ENCODE measurements around the gene RNF43. TPM values are rescaled to one million over a fixed set of nuclear protein-coding genes. Genes with fewer than 3 reads are reported as not detected.

The RNF43 gene
- polyA plus RNA-seq (ENCODE audit: insufficient read length in 12 of 12): 10 to 100 TPM in 1 of 12 donors, 1 to 10 TPM in 3, under 1 TPM in 6, not detected in 2; 0.08 to 16.0 (median 0.15) TPM
- long read RNA-seq, donor 1: 0 reads
- long read RNA-seq, donor 2: 0 reads
- long read RNA-seq, donor 3: 0 reads
- long read RNA-seq, donor 4: 0 reads
- long read RNA-seq, donor 5: 0 reads
- long read RNA-seq, donor 6: 0 reads
- long read RNA-seq, donor 7: 0 reads
- long read RNA-seq, donor 8: 0 reads
- long read RNA-seq, donor 9: 0 reads
- long read RNA-seq, donor 10: 0 reads
- long read RNA-seq, donor 11: 0 reads

DNA sequence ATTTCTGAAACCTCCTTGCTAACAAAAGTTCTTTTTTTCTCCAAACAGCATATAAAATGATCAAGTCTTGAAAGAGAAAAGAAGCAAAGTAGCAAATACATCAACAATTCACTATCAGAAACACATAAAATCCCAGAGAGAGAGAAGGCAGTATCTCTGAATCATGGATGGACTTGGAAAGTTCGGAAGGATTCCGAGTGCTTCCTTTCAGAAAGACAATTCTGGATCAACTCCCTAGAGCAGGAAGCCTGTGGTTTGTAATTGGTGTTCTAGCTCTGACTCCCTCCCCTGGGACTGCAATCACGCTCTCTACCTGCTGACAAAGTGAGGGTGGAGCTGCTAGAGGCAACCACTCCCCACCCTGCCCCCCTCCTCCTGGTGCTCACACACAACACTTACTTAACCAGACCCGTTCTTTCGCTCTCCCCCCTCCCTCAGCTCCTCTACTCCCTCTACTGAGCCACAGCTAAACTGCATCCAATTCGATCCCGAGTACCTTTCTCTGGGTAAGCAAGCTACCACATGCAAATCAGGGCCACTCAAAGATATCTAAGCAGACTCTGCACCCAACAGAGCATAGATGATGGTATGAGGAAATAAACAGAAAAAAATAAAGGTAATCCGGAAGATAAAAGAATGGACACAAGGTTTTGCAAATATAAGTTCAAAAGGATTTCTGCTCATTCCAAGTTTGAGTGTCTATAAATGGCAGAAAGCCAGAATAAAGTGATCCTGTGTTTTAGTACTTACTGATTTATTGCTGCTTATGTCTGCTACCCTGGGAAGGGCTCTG lies at the start of gene RNF43:
Gene RNF43, minus strand, starts transcription at position 235 of the 793 bp plus-strand sequence. CDS start 1,957 bp downstream, outside the sequence.
- DNase-seq: peak; percentile 72

GRCh38 chr17:58455491-58455890 lies 38.2 kb upstream of the RNF43 start:
- DNase-seq: no peak

DNA sequence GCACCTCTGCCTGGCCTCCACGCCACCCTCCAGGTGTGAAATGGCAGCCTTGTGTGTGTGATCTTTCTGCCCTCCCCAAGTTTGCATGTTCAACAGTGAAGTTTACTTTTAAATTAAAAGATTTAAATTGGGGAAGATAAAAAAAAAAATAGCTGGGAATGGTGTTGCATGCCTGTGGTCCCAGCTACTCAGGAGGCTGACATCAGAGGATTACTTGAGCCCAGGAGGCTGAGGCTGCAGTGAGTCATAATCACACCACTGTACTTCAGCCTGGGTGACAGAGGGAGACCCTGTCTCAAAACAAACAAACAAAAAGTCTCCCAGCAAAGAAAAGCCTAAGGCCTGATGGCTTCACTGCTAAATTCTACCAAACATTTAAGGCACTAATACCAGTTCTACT lies 35.4 kb upstream of the RNF43 start:
- DNase-seq: no peak

DNA sequence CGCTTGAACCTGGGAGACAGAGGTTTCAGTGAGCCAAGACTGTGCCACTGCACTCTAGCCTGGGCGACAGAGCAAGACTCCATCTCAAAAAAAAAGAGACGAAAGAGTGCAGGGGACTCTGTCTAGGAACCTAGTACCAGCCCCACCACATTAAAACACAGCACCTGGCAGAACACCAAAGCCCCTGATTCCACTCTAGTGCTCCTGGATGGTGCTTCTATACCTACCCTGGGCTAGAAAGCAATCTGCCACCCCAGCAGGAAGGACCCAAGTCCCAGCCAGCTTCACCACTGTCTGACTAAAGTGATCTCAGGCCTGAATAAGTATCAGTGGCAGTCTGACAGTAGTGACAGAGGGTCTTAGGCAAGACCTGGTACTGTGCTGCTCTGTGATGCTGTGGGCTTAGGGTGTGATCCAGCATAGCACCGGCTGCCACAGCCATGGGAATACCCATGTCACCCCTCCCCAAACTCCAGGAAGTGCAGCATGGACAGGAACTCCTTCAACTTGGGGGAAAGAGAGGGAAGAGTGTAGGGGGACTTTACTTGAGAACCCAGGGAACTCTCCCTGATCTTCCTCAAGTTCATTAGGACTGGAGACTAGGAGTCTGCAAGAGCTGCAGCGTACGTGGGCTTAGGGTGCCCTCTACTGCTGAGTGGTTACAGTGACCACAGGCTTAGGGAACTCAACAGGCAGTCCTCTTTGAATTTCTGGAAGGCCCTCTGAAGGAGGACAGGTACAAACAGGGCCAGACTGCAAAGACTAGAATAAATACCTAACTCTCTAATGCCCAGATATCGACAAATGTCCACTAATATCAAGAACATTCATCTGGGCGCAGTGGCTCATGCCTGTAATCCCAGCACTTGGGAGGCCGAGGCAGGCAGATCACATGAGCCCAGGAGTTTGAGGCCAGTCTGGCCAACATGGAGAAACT lies 30.0 kb upstream of the RNF43 start:
- peak; percentile 35 for DNase-seq

- DNase-seq: no peak
These were observed 28.8 kb upstream of the RNF43 start for GRCh38 chr17:58446086-58446485.

GRCh38 chr17:58436805-58437239 lies 19.5 kb upstream of the RNF43 start:
- no peak for DNase-seq

DNA sequence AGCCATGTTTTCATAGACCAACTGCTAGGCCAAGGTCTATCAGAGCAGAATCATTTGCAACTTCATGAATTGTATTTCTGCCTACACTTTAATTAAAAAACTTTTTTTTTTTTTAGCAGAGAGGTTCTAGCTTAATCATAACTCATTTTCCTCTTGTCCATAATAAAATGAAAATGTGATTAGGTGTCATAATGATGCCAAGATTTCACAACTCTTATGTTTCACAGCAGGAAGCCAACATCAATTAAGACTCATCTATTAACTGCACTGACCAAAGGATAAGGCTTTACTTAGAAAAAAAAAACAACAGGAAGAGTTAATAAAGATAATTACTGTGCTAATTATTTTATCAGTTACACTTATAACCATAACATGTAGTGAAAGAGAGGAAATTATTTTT lies 18.9 kb upstream of the RNF43 start:
- DNase-seq: no peak

- no peak for DNase-seq
These were observed 15.7 kb upstream of the RNF43 start for GRCh38 chr17:58432806-58433573.

- no peak for DNase-seq
These were observed 10.5 kb upstream of the RNF43 start for GRCh38 chr17:58427807-58428206.

DNA sequence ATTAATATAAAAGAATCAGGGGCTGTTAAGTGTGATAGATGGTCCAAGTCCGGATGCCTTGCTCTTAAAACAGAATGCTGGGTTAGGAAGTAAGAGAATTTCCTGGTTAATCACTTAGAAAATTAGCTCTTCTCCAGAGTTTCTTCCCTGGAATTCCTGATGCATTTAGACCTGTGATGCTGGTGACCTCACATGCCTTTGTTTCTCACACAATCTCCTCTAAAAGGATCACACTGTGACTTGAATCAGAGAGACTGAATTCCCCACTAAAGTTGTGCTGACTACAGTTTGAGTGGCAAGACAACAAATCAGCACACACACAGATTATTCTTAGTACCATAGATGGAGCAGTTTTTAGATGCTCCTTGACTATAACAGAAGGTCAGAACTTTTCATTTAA lies 4.4 kb upstream of the RNF43 start:
- no peak for DNase-seq

GRCh38 chr17:58420827-58421226 lies 3.5 kb upstream of the RNF43 start:
- no peak for DNase-seq

DNA sequence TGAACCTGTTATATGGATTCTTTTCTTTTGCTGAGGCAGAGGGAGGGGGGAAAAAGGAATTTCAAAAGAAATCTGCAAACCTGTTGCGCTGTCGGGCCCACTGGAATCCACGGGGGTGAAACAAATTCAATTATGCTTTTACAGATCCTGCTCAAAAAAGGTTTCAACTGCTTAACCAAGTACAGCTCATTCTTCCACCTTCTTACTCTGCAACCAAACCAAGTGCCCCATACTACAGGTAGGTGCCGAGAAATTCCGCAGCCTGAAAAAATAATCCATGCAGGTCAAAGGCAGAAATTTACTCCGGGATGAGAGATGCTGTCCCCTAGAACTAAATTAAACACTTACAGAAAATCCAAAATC lies 416 bp downstream of the RNF43 start:
- DNase-seq: no peak

- no peak for DNase-seq
These were observed 938 bp downstream of the RNF43 start for GRCh38 chr17:58416396-58416795.

- DNase-seq: no peak
These were observed 1.8 kb downstream of the RNF43 start for GRCh38 chr17:58415371-58416055.

DNA sequence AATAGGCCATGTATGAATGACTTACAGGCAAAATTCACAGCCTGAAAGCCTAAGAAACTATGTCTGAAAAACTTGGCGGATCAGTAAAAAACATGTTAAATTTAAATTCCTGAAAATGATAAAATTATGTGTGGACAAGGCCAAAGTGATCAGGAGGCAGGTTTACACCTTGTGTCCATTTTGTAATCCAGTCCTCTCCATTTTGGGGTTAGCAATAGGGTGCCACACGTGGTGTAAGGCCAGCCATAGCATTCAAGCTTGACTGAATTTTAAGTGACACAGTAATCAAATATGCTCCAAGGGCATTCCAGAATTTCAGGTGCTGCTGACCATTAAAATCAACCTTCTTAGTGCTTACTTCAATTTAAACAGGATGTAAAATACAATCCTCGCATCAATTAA lies 2.7 kb downstream of the RNF43 start:
- no peak for DNase-seq

GRCh38 chr17:58413684-58414083 lies 3.6 kb downstream of the RNF43 start:
- no peak for DNase-seq

- DNase-seq: no peak
These were observed 4.3 kb downstream of the RNF43 start for GRCh38 chr17:58412961-58413586.

DNA sequence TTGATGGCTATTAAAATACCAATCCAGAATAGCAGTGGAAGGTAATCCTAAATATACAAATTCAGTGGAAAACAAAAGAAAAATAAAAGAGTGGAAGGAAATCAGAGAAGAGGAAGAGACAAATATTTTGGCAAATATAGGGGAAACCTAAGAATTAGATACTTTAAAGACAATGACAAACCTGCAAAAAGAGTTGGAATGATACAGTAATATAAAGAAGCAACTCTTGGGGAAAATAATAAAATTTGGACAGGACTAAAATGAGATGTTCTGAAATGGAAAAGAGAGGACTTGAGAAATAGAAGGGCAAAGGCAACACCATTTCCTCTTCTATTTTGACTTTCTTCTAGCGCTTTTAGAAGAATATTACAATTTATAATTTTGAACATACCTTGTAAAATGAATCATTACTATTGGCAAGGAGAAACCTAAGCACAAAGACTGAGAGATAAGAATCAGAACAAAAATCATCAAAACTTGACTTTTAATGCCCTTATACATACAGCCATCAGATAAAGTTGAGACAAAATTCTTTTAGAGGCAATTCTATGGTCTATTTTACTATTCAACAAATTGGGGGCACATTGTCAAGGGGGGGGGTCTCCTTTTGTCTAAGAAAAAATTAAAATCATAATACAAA lies 5.2 kb downstream of the RNF43 start:
- no peak for DNase-seq

- DNase-seq: no peak
These were observed 5.9 kb downstream of the RNF43 start for GRCh38 chr17:58411408-58411894.
